Stimulated activated memory B cell treated with anti-CD40 and anti-IgM and Interleukin-4, amounts not matched to agents 10 μg/mL and 1 μg/mL and 100 μg/mL, for 72 hours (primary cell): Measurements from ENCODE around the gene HSPA4.
"Not testable (repeated sequence)": the region's sequence is repeated elsewhere in the genome, so short reads cannot be mapped to it uniquely, and the experiment has no call there.

Source experiments
- ATAC-seq: fragments of 150-1000 bp; cut with Tn5 transposase; 2 replicates; pipeline ENCODE4 v1.10.0; 2021
- H3K27ac Mint-ChIP-seq: one replicate; pipeline ENCODE4 v1.8.0; 2022; ENCODE audit warnings: mild to moderate bottlenecking, mixed read lengths
- H3K27me3 Mint-ChIP-seq: one replicate; pipeline ENCODE4 v1.8.0; 2022; ENCODE audit warnings: mixed read lengths
- H3K36me3 Mint-ChIP-seq: one replicate; pipeline ENCODE4 v1.8.0; 2022; ENCODE audit warnings: mixed read lengths
- H3K4me1 Mint-ChIP-seq: one replicate; pipeline ENCODE4 v1.8.0; 2022; ENCODE audit warnings: mixed read lengths
- H3K4me3 Mint-ChIP-seq: one replicate; pipeline ENCODE4 v1.8.0; 2022; ENCODE audit warnings: mild to moderate bottlenecking, moderate library complexity, mixed read lengths
- H3K9me3 Mint-ChIP-seq: one replicate; pipeline ENCODE4 v1.8.0; 2022; ENCODE audit warnings: mixed read lengths

Gene HSPA4

DNA sequence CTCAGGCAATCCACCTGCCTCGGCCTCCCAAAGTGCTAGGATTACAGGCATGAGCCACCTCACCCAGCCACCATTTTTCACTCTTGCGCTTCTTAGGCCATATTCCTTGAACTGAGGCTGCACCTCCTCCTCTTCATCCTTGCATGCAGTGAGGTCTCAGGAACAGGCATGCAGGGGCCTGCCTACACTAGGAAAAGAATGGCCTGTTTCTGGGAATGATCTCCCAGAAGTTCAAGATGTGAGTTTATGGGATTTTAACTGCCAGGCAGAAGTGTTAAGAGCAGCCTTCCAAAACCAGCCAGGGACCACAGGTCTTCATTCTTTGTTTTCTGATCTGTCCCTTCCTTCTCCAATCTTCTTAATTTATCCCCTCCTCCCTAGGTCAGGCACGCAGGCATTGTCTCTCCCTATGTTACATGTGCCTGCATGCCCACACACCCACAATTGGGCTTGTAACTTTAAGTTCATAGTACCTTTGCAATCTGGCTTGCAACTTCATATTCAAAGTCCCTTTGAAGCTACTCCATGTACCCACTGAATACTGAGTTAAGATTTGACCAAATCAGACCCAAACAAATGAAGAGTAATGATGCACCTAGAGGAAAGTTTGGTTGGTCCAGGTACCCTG is 10.5 kb upstream of the HSPA4 start:
- ATAC-seq: no peak
- H3K36me3 Mint-ChIP-seq: no peaks in the 10 kb centered on the region
- no peak overlapping the region for H3K4me3 Mint-ChIP-seq
- H3K27ac Mint-ChIP-seq: peak overlapping the region; percentile 40
- peaks cover 6% of the 10 kb centered on the region for H3K4me1 Mint-ChIP-seq
- no peaks in the 10 kb centered on the region for H3K27me3 Mint-ChIP-seq
- H3K9me3 Mint-ChIP-seq: no peaks in the 10 kb centered on the region

DNA sequence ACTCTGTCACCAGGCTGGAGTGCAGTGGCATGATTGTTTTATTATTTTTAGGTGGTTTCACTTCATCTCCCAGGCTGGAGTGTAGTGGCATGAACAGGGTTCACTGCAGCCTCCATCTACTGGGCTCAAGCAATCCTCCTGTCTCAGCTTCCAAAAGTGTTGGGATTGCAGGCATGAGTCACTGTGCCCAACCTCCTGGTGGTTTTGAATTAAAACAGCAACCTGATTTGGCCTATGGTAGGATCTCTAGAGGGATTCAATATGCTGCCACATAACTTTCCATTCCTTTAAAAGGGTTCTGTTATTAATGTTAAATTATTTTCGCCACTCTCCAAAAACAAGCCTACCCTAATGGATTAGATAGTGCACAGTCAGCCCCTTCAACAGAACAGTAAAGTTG is 9.9 kb upstream of the HSPA4 start:
- Mint-ChIP-seq H3K27ac (peak overlapping the region; percentile 62), H3K4me1 (peaks cover 12% of the 10 kb centered on the region), H3K27me3 (no peaks in the 10 kb centered on the region), H3K4me3 (no peak overlapping the region), H3K36me3 (no peaks in the 10 kb centered on the region), H3K9me3 (no peaks in the 10 kb centered on the region)
- ATAC-seq: no peak

DNA sequence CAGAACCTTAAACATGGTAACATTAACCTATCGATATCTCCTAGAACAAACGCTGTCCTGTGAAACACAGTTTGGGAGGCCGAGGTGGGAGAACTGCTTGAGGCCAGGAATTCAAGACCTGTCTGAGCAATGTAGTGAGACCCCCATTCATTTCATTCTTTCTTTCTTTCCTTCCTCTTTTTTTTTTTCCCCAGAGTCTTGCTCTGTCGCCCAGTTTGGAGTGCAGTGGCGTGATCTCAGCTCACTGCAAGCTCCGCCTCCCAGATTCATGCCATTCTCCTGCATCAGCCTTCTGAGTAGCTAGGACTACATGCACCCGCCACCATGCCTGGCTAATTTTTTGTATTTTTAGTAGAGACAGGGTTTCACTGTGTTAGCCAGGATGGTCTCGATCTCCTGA is 5.3 kb upstream of the HSPA4 start:
- Mint-ChIP-seq H3K27ac (peak overlapping the region; percentile 89), H3K4me1 (peaks cover 35% of the 10 kb centered on the region), H3K4me3 (peak overlapping the region; percentile 38)
- ATAC-seq: peak; percentile 42
- H3K9me3 Mint-ChIP-seq, H3K27me3 Mint-ChIP-seq, H3K36me3 Mint-ChIP-seq: not testable (repeated sequence)

DNA sequence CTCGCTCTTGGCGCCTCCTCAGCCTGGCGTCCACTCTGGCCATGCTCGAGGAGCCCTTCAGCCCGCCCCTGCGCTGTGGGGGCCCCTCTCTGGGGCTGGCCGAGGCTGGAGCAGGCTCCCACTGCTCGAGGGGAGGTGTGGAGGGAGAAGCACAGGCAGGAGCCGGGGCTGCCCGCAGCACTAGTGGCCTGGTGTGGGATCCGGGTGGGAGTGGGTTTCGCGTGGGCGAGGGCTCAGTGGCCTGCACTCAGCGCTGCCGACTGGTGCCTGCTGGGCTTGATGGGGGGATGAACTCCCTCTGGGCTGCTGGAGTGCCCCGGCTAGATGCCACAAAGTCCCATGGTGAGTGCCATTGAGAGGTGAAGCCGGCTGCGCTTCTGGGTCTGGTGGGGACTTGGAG is 4.4 kb upstream of the HSPA4 start:
- H3K27ac Mint-ChIP-seq: peak overlapping the region; percentile 89
- no peak overlapping the region for H3K4me3 Mint-ChIP-seq
- peaks cover under 1% of the 10 kb centered on the region for H3K36me3 Mint-ChIP-seq
- no peaks in the 10 kb centered on the region for H3K9me3 Mint-ChIP-seq
- ATAC-seq: no peak
- H3K27me3 Mint-ChIP-seq: no peaks in the 10 kb centered on the region
- peaks cover 31% of the 10 kb centered on the region for H3K4me1 Mint-ChIP-seq

DNA sequence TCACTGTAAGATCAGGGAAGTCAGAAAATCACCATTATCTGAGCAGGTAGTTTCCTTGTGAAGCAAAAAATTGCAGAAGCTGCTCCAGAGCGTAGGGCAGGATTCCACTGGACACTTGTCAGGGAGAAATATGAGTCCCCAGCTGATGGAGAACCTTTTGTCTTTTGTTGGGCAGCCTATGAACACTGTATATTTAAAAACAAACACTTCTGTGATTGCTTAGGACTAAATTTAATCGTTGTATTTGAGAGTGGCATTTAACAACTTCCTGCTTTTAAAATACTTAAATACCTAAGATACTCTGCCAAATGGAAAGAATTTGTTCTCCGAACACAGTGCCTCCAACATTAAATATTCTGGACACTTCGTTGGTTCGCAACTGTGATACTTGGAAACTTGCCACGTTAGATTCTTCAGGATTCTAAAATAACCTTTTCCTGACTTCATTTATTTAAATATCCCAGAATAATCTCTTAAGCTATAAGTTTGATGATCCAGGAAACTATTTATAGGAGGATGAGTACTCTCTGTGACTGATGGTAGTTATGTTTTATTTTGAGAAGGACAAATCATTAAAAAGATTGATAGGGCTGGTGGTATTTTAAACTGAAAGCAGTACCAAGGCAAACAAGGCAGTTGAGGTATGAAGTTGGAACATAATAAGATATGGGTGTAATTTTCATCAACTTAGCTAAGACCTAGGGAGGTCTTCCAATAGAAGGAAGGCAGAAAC is 2.7 kb upstream of the HSPA4 start:
- Mint-ChIP-seq H3K27ac (peak overlapping the region; percentile 100), H3K9me3 (no peaks in the 10 kb centered on the region), H3K4me3 (no peak overlapping the region), H3K36me3 (peaks cover 7% of the 10 kb centered on the region), H3K4me1 (peaks cover 48% of the 10 kb centered on the region), H3K27me3 (no peaks in the 10 kb centered on the region)
- ATAC-seq: no peak

DNA sequence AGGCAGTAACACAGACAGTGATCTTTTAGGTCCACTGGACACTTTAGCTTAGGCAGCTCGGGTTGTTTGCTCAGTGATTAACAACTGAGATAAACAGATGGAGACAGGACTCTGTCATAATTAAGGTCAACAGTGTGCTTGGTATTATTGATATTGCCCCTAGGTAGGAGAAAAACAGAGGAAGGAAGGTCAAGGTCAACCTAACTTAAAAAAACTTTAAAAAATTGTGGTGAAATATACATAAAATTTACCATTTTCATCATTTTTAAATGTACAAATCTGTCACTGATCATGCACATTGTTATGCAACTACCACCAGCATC is 2.1 kb upstream of the HSPA4 start:
- Mint-ChIP-seq H3K4me1 (peaks cover 52% of the 10 kb centered on the region), H3K36me3 (peaks cover 7% of the 10 kb centered on the region), H3K27ac (peak overlapping the region; percentile 100), H3K4me3 (no peak overlapping the region), H3K27me3 (no peaks in the 10 kb centered on the region), H3K9me3 (no peaks in the 10 kb centered on the region)
- no peak for ATAC-seq

DNA sequence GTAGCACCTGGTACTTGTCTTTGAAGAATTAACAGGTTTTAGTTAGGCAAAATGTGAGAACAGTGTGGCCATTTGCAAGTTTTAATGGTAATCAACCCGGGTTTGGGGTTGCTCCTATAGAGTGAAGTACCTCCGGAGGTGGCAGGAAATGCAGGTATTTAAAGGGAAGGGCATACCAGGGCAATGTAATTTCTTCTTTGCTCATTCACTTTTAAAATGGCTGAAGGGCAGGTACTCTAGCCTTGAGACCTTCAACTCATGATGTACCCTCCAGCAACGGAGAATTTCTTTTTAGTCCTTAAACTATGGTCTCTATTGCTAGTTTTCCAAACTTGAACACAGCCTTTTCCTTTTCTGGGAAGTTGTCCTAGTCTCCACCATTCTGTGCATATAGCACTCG is 1.3 kb upstream of the HSPA4 start:
- peak overlapping the region; percentile 97 for H3K4me3 Mint-ChIP-seq
- peak overlapping the region; percentile 100 for H3K27ac Mint-ChIP-seq
- H3K4me1 Mint-ChIP-seq: peaks cover 61% of the 10 kb centered on the region
- no peaks in the 10 kb centered on the region for H3K27me3 Mint-ChIP-seq
- H3K9me3 Mint-ChIP-seq: no peaks in the 10 kb centered on the region
- H3K36me3 Mint-ChIP-seq: peaks cover 7% of the 10 kb centered on the region
- no peak for ATAC-seq

DNA sequence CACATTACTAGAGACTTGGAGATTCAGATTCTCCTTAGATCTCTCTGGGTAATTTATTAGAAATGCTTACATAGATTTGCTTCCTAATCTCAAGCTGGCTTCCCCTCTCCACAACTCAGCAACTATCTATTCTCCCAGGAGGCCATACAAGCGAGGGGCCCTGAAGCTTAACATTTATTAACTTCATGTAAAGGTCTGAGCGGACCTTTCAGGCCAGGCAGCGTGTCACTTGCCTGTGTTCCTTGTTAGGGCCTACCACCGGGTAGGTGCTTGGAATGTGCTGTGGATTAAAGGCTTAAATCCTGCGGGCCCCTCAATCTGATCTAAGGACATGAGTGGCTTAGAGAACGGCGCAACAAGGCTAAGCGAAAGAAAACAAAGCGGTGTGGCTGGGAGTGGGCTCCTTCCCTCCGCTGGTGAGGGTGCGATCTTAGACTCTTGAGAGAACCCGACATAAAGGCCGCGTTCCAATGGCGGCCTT is 712 bp upstream of the HSPA4 start:
- Mint-ChIP-seq H3K27me3 (no peaks in the 10 kb centered on the region), H3K4me1 (peaks cover 67% of the 10 kb centered on the region), H3K27ac (peak overlapping the region; percentile 100), H3K9me3 (no peaks in the 10 kb centered on the region), H3K4me3 (peak overlapping the region; percentile 97), H3K36me3 (peaks cover 7% of the 10 kb centered on the region)
- ATAC-seq: no peak

DNA sequence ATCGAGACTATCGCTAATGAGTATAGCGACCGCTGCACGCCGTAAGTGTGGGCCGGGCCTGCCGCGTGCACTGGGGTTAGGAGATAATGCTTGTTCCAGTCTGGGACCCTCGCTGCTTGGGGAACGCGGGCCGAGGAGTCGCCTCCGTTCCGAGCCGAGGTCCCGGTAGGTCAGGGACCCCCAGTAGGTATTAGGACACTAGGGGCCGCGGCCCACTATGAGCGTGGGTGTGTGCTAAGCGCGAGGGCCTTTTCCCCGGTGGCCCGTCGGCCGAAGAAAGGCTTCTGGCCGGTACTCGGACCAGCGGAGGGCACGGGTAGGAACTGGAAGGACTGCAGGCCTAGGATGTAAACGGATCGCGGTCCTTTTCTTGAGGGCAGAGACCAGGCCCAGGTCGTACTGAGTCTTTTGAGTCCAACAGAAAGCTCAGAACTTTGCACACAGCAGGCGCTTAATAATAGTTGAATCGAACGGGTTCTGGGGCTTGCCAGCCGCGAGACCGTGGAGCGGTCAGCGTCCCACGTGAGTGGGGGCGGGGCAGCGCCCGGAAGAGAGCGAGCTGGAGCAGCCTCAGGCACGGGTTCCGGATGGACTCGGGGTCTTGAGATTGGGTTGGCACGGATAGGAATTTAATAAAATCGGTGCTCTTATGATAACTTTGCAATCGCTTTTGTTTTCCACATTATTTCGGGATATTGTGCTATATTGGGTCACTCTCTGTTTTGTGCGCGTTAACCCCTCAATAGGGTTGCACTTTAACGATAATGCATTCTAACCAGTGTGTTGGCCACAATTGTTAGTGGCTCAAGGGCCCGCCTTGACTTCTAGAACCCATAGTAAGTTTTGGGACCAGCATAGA is 733 bp downstream of the HSPA4 start:
- H3K4me1 Mint-ChIP-seq: peaks cover 64% of the 10 kb centered on the region
- H3K27me3 Mint-ChIP-seq: no peaks in the 10 kb centered on the region
- peak overlapping the region; percentile 100 for H3K27ac Mint-ChIP-seq
- peak overlapping the region; percentile 97 for H3K4me3 Mint-ChIP-seq
- peak; percentile 59 for ATAC-seq
- no peaks in the 10 kb centered on the region for H3K9me3 Mint-ChIP-seq
- H3K36me3 Mint-ChIP-seq: peaks cover 7% of the 10 kb centered on the region

DNA sequence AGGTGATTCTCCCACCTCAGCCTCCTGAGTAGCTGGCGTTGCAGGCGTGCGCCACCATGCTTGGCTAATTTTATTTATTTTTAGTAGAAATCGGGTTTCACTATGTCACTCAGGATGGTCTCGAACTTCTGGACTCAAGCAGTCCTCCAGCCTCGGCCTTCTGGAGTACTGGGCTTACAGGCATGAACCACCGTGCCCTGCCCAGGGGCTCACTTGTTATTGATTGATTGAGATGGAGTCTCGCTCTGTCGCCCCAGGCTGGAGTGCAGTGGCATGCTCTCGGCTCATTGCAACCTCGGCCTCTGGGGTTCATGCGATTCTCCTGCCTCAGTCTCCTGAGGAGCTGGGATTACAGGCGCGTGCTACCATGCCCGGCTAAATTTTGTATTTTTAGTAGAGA is 1.6 kb downstream of the HSPA4 start:
- no peak for ATAC-seq
- peaks cover 7% of the 10 kb centered on the region for H3K36me3 Mint-ChIP-seq
- no peaks in the 10 kb centered on the region for H3K9me3 Mint-ChIP-seq
- peak overlapping the region; percentile 97 for H3K4me3 Mint-ChIP-seq
- no peaks in the 10 kb centered on the region for H3K27me3 Mint-ChIP-seq
- H3K27ac Mint-ChIP-seq: peak overlapping the region; percentile 100
- peaks cover 68% of the 10 kb centered on the region for H3K4me1 Mint-ChIP-seq

DNA sequence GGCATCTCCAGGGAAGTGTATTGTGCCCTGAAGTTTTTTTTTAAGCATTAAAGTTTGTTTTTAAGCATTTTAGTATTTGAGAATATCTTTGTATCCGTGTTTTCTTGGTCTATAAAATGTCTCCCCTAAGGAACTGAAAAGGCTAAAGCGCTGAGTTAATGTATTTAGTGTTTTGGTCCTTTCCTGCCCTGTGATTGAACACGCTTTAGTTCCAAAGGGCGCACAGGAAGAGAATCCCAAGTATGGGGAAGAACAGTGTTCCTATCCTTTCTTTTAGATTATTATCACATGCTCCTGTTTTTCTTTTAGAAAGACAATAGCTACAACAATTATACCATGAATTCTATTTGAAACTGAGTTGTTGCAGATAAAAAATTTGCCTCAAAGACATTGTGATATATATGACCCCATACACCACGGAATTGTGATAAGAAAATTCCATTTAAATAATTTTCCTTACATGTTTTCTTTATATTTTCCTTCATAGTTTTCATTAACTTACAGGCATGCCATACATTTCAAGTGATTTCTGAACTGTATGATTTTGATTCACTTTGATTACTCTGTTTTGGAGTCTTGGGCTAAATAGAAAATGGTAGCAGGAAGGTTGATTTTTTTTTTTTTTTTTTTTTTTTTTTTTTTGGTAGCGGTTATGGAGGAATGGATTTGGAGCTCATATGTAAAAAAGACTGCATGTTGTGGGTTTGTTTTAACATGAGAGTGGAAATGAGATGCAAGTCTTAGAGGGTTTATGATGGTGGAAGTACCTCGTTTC is 3.1 kb downstream of the HSPA4 start:
- Mint-ChIP-seq H3K27me3 (no peaks in the 10 kb centered on the region), H3K27ac (peak overlapping the region; percentile 66), H3K4me3 (no peak overlapping the region), H3K9me3 (no peaks in the 10 kb centered on the region), H3K4me1 (peaks cover 70% of the 10 kb centered on the region), H3K36me3 (peaks cover 7% of the 10 kb centered on the region)
- no peak for ATAC-seq

DNA sequence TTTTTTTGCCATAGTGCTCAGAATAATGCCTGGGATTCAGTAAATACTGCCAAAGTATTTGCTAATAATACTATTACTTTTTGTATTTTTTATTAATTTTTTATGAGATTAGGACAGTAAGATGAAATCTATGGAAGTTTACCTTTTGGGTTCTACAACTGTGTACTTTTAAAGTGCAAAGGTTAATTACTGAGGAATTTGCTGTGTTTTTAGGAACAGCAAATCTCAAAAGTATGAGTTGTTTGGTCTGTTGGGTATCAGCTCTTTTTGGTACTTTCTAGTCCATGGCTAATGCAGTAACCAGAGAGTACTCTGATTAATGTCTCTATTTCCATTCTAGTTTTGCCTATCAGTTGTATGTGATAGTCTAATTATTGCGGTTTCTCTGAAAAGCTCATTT is 5.1 kb downstream of the HSPA4 start:
- Mint-ChIP-seq H3K9me3 (no peaks in the 10 kb centered on the region), H3K4me1 (peaks cover 65% of the 10 kb centered on the region), H3K27me3 (no peaks in the 10 kb centered on the region), H3K27ac (no peak overlapping the region), H3K4me3 (no peak overlapping the region), H3K36me3 (peaks cover 9% of the 10 kb centered on the region)
- no peak for ATAC-seq

DNA sequence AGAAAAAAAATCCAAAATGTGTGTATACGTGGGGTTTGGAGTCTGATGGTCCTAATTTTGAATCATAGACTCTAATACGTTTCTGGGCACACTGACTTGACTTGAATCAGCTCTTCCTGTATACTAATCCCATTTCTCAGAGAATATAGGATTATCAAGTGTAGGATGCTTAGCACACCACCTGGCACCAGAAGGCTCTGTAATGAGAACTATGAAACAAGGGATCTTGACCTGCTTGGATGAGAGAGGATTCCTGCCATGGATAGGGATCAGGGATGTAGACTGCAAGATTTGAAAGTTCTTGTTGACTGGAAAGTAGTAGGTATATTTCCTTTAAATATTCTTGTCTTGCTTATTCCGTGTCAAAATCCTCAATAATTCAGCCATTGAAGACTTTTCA is 7.8 kb downstream of the HSPA4 start:
- H3K4me1 Mint-ChIP-seq: peaks cover 58% of the 10 kb centered on the region
- no peaks in the 10 kb centered on the region for H3K9me3 Mint-ChIP-seq
- peaks cover 8% of the 10 kb centered on the region for H3K36me3 Mint-ChIP-seq
- no peak overlapping the region for H3K4me3 Mint-ChIP-seq
- H3K27ac Mint-ChIP-seq: no peak overlapping the region
- no peak for ATAC-seq
- no peaks in the 10 kb centered on the region for H3K27me3 Mint-ChIP-seq

DNA sequence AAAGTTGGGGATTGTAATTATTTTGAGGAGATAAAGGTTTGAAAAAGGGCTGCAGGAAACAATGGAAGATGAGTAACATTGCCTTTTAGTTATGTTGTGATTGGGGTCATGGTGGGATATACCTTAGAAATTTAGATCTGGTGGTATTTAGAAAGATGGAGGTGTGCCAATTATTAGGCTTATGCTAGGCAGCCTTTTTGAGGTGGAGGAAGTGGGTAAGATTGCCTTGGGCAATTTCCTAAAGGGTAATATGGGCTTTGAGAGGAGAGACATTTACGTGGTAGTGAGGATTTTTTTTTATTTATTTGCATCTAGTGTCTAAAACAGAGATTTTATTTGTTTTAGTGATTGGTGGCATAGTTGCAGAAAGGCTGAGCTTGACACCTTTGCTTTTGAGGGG is 10.5 kb downstream of the HSPA4 start:
- H3K36me3 Mint-ChIP-seq: peaks cover 9% of the 10 kb centered on the region
- ATAC-seq: no peak
- no peaks in the 10 kb centered on the region for H3K9me3 Mint-ChIP-seq
- no peak overlapping the region for H3K4me3 Mint-ChIP-seq
- H3K4me1 Mint-ChIP-seq: peaks cover 44% of the 10 kb centered on the region
- no peaks in the 10 kb centered on the region for H3K27me3 Mint-ChIP-seq
- no peak overlapping the region for H3K27ac Mint-ChIP-seq

DNA sequence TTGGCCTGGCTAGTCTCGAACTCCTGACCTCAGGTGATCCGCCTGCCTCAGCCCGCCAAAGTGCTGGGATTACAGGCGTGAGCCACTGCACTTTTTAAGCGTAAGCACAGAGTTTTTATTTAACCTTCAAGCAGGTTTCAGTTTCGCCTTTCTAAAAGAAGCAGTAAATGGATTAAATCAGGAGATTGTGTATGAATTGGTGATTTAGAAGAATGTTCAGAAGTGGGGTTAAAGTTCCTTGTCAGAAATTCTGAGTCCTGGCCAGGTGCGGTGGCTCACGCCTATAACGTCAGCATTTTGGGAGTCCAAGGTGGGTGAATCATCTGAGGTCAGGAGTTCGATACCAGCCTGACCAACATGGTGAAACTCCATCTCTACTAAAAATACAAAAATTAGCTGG is 12.2 kb downstream of the HSPA4 start:
- H3K9me3 Mint-ChIP-seq: no peaks in the 10 kb centered on the region
- peaks cover 40% of the 10 kb centered on the region for H3K4me1 Mint-ChIP-seq
- no peak overlapping the region for H3K4me3 Mint-ChIP-seq
- H3K27me3 Mint-ChIP-seq: no peaks in the 10 kb centered on the region
- peaks cover 25% of the 10 kb centered on the region for H3K36me3 Mint-ChIP-seq
- no peak overlapping the region for H3K27ac Mint-ChIP-seq
- ATAC-seq: no peak
